IPS-18c (cell line): ENCODE measurements around the gene SCYGR5.
"Not testable (repeated sequence)": the region's sequence is repeated elsewhere in the genome, so short reads cannot be mapped to it uniquely, and the experiment has no call there.

ENCODE experiments used
- H3K4me3 ChIP-seq: 2 replicates; pipeline ENCODE4 v1.7.0; 2013; ENCODE audit warnings: low read depth, mild to moderate bottlenecking, low read length, moderate library complexity; ENCODE audit not compliant: insufficient read depth
- H3K9me3 ChIP-seq: one replicate; pipeline ENCODE4 v1.6.1; 2013; ENCODE audit warnings: mild to moderate bottlenecking, low read length, moderate library complexity; ENCODE audit not compliant: control insufficient read depth, insufficient read depth

Gene SCYGR5

GRCh38 chr2:227666631-227667170 lies at the start of gene SCYGR5:
Gene SCYGR5, plus strand, starts transcription at chr2:227666804. Its CDS starts 0 bp downstream, at chr2:227666804.
- not testable (repeated sequence) for H3K9me3 ChIP-seq, H3K4me3 ChIP-seq

- no peak within 1 kb of the TSS for H3K4me3 ChIP-seq
Observed at GRCh38 chr2:227617316-227618230, 49.0 kb upstream of the SCYGR5 start, which contains the start of gene SCYGR4. Gene SCYGR4, plus strand, starts transcription at chr2:227617498. Its CDS starts 0 bp downstream, at chr2:227617498.

DNA sequence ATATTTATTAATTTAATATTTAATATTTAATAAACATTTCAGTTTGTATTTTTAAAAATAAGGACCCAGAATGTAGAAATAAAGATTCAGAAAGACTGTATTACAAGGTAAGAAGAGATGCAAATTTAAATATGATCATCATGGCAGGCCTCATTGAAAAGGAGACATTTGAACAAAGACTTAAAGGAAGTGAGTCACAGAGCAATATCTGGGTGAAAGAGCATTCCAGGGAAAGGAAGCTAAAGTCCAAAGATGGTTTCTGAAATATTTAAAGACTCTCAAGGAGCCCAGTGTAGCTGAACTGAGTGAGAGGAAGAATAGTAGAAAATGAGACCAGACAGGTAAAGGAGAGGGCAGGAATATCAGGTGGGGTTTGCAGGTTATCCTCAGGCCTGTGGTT lies 43.4 kb upstream of the SCYGR5 start:
- Histone ChIP-seq H3K9me3 (peaks cover 4% of the 10 kb centered on the region), H3K4me3 (no peak overlapping the region)

More at GRCh38 chr2:227617316-227618230, 49.0 kb upstream of the SCYGR5 start, which contains the start of gene SCYGR4:
- peaks cover 4% of the 10 kb centered on the region for H3K9me3 ChIP-seq

- peaks cover 4% of the 10 kb centered on the region for H3K9me3 ChIP-seq
- H3K4me3 ChIP-seq, result no peak overlapping the region
Observed at GRCh38 chr2:227625420-227625819, 41.2 kb upstream of the SCYGR5 start.

- H3K9me3 ChIP-seq, result peaks cover 4% of the 10 kb centered on the region
- no peak overlapping the region for H3K4me3 ChIP-seq
Observed at GRCh38 chr2:227626580-227627151, 39.9 kb upstream of the SCYGR5 start.

GRCh38 chr2:227627769-227628168 lies 38.8 kb upstream of the SCYGR5 start:
- H3K9me3 ChIP-seq, result no peaks in the 10 kb centered on the region
- H3K4me3 ChIP-seq, result no peak overlapping the region

GRCh38 chr2:227629435-227629834 lies 37.2 kb upstream of the SCYGR5 start:
- Histone ChIP-seq H3K4me3 (no peak overlapping the region), H3K9me3 (no peaks in the 10 kb centered on the region)

- no peak overlapping the region for H3K4me3 ChIP-seq
- H3K9me3 ChIP-seq, result no peaks in the 10 kb centered on the region
Observed at GRCh38 chr2:227630322-227630721, 36.3 kb upstream of the SCYGR5 start.

DNA sequence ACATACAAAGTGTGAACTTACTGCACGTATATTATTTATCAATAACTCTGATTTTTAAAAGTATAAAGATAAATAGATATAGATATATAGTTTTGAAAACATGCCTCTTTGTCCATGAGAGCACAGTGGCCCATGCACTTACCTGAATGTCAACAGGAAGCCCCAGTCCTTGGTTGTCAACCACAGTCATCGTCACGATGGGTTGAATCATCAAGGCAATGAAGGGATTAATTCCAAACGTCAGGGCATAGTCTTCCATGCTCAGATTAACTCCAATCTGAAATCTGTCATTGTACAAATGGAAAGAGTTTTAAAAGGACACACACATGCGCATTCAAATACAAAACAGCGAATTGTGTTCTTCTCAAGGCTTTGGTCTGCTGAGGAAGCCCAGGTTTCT lies 33.8 kb upstream of the SCYGR5 start:
- no peak overlapping the region for H3K4me3 ChIP-seq

DNA sequence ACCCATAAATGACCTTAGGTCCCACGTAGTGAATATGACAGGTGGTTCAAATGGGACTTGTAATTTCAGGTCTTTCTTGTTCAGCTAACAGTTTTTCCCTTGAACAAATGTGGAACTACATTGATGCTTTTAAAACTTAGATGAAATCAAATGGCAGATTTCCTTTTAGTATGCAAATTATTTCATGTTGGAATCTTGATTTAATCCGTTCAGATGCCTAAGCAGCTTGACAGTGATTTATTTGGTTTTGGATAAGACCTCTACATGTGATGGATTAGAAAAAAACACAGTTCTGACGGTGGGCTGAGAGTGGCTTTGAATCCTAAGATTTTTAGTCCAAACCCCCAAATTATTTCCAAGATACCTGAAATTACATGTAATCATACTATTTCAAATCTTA lies 32.4 kb upstream of the SCYGR5 start:
- Histone ChIP-seq H3K9me3 (no peaks in the 10 kb centered on the region), H3K4me3 (no peak overlapping the region)

More for the DNA sequence above, 33.8 kb upstream of the SCYGR5 start:
- H3K9me3 ChIP-seq, result no peaks in the 10 kb centered on the region

DNA sequence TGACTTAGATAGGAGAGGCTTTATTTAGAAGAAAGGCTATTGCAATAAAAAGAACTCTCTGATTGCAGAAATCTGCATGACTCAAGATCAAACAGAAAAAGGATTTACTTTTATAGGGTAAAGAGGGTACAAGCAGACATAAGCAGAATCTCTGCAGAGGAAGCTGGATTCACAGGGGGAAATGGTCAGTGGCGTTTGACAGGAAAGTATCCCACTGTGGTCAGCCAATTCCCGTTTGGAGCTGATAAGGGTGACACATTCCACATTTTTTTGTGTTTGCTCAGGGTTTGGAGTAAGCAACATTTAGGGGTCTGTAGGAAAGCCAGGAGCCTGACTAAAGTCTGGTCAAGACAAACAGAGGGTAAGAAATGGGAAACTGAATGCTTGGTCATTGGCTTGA lies 23.9 kb upstream of the SCYGR5 start:
- Histone ChIP-seq H3K4me3 (no peak overlapping the region), H3K9me3 (no peaks in the 10 kb centered on the region)

- Histone ChIP-seq H3K9me3 (no peaks in the 10 kb centered on the region), H3K4me3 (no peak overlapping the region)
Observed at GRCh38 chr2:227643990-227644551, 22.5 kb upstream of the SCYGR5 start.

DNA sequence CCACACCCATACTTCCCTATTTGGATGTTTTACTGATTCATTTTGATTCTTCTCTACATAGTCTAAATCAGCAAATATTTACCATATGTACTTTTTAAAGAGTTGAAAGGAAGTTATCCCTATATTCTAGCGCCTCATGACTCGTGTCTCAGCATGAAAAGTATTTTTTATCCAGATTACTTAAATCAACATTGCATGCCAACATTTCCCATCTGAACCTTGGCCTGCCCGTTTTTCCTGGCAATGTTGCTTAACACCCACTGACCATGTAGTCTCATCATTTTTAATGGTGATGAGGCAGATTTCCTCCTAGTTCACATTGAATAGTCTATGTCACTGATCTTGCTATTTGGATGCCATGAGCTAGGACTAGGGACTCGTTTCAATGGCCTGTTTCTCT lies 13.2 kb upstream of the SCYGR5 start:
- H3K4me3 ChIP-seq, result no peak overlapping the region
- H3K9me3 ChIP-seq, result no peaks in the 10 kb centered on the region

DNA sequence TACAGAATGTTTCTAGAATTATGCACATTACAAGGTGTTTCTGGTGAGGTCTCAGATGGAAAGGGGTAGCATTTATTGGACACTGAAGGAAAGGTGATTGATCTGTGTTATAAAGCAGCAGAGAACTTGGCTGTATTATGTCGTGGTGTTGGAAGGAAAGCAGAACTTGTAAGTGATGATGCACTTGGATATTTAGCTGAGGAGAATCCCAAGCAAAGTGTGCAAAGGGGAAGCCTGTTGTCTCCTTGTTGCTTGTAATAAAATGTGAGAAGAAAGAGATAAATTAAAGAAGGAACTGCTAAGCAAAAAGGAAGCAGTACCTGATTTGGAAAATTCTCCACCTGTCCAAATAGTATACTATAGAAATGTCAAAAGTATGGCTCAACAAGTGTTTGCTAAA lies 12.2 kb upstream of the SCYGR5 start:
- Histone ChIP-seq H3K9me3 (no peaks in the 10 kb centered on the region), H3K4me3 (no peak overlapping the region)

DNA sequence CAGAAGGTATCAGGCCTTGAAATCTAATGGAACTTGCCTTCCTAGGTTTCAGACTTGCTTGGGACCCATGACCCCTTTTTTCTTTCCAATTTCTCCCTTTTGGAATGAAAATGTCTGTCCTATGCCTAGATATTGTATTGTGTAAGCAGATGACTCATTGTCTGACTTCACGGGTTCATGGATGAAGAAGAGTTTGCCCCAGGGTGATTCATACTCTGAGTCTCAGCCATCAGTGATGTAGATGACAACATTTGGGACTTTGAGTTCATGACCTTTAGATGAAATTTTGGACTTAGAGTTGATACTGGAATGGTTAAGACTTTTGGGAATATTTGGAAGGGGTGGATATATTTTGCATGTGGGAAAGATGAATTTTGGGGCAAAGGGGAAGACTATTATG lies 11.2 kb upstream of the SCYGR5 start:
- H3K4me3 ChIP-seq, result no peak overlapping the region
- no peaks in the 10 kb centered on the region for H3K9me3 ChIP-seq

GRCh38 chr2:227657199-227657845 lies 9.3 kb upstream of the SCYGR5 start:
- H3K9me3 ChIP-seq, result no peaks in the 10 kb centered on the region
- no peak overlapping the region for H3K4me3 ChIP-seq

GRCh38 chr2:227661025-227661649 lies 5.5 kb upstream of the SCYGR5 start:
- Histone ChIP-seq H3K4me3 (no peak overlapping the region), H3K9me3 (no peaks in the 10 kb centered on the region)
